Hematopoietic multipotent progenitor cell treated with erythropoietin and hydrocortisone succinate and interleukin-3 and kit ligand, for 6 days (in vitro differentiated cells): Measurements from ENCODE around the gene GPR150.

Experiments used
- DNase-seq: peaks from one replicate; pipeline ENCODE4 v3.0.0-alpha.2; 2015

Gene GPR150

DNA sequence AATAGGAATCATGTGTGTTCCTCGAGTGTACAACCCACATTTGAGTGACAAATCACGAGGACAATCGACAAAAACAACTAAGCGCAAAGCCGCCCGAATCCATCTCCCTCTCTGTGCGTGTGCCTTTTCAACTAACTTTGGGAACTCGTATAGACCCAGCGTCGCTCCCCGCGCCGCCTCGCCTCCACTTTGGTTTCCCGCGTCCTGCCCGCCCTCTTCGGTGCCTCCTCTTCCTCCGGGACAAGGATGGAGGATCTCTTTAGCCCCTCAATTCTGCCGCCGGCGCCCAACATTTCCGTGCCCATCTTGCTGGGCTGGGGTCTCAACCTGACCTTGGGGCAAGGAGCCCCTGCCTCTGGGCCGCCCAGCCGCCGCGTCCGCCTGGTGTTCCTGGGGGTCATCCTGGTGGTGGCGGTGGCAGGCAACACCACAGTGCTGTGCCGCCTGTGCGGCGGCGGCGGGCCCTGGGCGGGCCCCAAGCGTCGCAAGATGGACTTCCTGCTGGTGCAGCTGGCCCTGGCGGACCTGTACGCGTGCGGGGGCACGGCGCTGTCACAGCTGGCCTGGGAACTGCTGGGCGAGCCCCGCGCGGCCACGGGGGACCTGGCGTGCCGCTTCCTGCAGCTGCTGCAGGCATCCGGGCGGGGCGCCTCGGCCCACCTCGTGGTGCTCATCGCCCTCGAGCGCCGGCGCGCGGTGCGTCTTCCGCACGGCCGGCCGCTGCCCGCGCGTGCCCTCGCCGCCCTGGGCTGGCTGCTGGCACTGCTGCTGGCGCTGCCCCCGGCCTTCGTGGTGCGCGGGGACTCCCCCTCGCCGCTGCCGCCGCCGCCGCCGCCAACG is at the start of gene GPR150:
Gene GPR150 (plus strand): TSS at position 58 of the 840 bp plus-strand sequence. CDS start 189 bp downstream, at position 247.
- peak; percentile 74 for DNase-seq

DNA sequence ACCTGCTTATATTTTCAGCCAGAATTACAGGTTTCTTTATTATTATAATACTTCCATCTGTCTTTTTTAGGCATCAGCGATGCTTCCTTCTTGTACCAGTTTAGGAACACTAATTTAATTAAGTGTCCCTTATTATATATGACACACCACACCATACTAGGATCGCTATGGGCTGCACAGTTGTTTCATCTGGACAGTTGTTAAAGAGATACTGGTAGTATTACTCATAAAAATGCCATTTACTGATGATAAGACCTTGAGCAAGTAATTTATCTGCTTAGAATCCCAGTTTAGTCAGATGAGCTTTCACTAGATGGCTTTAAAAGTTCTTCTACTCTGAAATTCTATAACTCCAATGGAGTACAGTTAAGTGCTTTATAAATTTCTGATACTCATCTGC is 47.9 kb upstream of the GPR150 start:
- no peak for DNase-seq

DNA sequence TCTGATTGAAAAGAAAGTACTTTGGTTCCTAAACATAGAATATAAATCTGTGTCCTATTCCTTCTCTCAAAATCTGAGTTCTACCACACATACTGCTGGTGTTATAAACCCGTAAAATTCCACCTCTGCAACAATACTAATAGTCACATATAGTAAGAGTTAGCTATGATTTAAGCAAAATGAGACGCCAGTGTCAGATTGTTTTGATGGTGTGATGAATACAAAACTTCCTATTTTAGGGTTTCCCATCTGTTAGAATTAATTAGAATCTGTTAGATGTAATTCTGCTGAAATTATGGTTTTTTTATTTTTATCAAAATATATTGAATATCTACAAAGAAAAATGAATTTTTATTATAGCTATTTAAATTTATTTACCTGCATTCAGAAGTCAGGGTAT is 38.3 kb upstream of the GPR150 start:
- DNase-seq, result no peak

DNA sequence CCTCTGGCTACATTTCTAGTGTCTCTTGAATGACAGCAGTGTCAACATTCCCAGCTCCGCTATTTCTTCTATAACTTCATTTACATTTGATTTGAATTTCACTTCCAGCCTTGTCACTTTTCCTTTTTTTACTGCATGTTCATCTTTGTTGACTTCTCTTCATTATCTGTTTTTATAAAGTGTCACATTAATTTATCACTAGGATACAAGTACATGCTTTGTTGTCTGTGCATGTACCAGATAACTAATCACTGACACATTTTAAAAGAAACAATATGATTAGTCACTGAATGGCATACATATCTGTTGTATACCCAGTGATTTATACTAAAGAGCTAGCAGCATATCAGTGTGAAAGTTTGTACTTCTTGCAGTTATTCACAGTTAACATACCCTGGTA is 35.9 kb upstream of the GPR150 start:
- DNase-seq, result peak; percentile 47

DNA sequence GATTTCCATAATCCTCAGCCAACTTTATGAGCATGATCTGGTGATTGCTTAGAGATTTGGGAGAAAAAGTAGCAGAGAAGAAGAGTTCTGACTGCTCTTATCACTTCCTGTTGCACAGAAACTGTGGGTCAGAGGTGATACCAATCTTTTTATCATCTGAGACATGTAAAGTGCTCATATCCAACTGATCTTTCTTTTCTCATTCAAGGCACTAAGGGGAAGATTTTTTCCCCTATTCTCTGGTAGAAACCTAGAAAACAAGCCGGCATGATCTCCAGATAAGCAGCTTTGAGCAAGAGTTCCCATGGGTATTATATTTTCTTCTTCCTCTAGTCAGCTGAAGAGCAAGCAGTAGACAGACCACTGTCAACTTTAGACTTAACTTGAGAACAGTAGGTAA is 29.0 kb upstream of the GPR150 start:
- peak; percentile 23 for DNase-seq

DNA sequence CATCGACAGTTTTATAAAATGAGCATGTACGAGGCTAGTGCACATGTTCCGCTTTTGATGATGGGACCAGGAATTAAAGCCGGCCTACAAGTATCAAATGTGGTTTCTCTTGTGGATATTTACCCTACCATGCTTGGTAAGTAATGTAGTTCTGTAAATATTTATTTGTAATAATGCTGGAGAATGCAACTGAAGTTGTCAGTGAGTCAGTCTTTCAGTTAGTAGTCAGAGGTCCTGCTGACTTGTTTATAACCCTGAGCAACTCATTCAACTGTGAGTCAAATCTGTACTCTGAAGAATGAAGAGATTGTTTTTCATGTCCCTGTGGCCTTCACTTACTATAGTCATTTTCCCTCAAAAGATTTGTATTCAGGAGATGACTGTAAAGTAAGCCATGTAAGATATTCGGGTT is 28.4 kb upstream of the GPR150 start:
- DNase-seq, result no peak

DNA sequence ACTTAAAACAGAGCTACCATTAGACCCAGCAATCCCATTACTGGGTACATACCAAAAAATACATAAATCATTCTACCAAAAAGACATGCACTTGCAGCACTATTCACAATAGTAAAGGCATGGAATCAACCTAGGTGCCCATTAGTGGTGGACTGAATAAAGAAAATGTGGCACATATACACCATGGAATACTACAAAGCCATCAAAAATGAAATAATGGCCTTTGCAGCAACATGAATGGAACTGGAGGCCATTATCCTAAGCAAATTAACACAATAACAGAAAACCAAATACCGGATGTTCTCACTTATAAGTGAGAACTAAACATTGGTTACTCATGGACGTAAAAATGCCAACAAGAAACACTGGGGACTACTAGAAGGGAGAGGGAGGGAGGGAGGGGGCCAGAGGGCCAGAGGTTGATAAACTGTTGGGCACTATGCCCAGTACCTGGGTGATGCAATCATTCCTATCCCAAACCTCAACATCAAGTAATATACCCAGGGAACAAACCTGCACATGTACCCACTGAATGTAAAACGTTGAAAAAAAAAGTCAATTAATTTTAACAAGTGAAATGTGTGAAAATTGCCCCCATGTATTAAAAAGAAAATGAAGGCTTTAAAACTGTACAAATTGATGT is 24.5 kb upstream of the GPR150 start:
- peak; percentile 10 for DNase-seq

DNA sequence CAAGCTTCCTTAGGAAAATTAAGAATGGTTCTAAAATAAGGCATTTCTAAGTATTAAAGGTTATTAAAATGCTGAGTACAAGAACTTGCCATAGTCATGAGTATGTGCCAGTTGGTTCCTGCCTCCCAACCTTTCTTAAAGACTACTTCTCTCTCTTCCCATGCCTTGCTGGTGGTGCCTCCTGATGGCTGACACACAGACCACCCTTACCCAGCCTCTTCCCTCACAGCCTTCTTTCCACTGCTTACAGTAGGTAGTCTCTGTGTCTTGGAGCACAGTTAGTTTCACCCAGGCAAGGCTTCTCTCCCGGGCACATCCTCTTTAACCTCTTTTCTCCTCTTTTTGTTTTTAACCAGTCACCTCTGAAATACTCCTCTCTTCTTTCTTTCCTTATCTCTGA is 20.6 kb upstream of the GPR150 start:
- DNase-seq, result no peak

DNA sequence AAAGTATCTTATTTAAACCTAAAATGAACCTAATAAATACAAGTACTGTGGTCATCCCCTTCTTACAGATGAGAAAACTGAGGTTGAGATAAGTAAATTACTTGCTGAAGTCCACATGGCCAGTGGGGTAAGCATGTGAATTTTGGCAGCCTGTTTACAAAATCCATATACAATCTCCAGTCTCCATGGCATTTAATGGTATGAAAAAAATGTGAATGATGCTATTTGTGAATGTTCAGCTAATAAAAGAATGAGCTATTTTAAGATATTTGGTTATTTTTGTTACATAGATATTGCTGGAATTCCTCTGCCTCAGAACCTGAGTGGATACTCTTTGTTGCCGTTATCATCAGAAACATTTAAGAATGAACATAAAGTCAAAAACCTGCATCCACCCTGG is 19.3 kb upstream of the GPR150 start:
- no peak for DNase-seq

DNA sequence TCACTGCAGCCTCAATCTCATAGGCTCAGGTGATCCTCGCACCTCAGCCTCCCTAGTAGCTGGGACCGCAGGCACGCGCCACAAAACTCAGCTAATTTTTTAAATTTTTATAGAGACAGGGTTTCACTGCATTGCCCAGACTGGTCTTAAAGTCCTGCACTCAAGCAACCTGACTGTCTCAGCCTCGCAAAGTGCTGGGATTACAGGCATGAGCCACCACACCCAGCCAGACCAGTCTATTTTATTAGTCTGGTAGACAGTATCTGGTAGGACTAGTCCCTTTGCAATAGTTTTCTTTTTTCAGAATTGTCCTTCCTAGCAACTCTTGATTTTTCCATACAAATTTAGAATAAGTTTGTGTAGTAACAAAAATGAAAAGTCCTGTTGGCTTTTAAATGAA is 14.1 kb upstream of the GPR150 start:
- no peak for DNase-seq

DNA sequence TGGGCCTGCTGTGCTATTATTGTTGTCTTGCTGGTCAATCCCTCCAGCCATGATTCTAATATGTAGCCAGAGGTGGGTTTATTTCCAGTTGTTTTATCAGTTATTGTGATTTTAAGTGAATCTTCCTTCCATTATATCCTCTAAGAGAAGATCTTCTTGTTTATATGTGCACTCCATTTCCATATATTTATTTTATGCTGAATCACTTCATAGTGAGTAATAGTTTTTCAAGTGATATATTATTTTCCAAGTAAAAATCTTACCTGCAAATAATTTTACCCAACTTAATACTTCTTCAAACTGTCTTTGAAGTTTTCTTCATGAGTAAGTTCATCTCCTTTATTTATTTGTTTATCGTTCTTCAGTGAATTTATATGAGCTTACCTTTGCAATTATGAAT is 13.5 kb upstream of the GPR150 start:
- no peak for DNase-seq

DNA sequence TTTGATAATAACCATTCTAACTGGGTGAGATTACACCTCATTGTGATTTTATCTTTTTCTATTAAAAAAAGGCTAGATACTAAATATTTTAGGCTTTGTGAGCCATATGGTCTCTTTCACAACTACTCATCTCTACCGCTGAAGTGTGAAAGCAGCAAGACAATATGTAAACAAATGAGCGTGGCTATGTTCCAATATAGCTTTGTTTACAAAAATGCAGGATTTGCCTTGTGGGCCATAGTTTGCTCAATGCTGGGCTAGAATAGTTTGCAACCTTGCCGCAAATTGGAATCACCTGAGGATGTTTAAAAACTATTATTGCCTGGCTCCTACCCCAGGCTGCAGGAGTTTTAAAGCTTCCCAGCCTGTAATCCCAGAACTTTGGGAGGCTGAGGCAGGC is 10.2 kb upstream of the GPR150 start:
- no peak for DNase-seq

DNA sequence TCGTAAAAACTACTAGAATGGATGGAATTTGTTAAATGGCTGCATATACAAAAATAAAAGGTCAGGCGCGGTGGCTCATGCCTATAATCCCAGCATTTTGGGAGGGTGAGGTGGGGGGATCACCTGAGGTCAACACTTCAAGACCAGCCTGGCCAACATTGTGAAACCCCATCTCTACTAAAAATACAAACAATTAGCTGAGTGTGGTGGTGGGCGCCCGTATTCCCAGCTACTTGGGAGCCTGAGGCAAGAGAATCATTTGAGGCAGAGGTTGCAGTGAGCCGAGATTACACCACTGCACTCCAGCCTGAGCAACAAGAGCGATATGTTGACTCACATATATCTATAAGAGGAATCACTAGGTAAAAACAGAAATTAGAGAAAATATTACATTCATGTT is 9.3 kb upstream of the GPR150 start:
- no peak for DNase-seq

DNA sequence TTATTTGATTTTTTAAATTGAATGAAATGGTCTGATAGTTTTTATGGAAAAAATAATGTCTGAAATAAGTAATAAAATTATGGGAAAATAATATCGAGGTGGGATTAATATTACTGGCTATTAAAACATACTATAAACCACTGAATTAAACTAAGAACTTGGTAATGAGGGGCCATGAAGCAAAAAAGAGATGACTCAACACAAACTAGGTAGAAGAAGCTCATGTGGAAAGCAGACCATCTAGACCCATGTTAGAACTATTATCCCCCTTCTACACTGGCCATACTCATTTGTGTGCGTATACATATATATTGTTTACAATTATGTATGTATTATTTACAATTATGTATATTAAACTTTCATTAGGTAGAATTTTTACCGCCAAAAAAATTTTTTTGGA is 8.5 kb upstream of the GPR150 start:
- DNase-seq, result no peak

DNA sequence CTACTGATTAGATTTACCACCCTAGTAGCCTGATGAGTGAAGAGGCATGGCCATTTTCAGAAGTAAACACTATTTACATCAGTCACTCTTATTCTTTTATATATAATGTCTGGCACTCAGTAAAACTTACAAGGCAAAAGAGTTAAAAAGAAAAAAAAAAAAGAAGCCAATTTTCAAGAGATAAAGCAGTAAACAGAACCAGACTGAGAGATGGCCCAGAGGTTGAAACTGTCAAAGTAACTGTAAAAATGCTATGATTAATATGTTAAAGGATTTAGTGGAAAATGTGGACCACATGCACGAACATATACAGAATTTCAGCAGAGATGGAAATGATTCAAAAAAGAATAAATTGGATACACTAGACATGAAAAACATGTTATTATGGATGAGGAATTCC is 6.4 kb upstream of the GPR150 start:
- DNase-seq, result no peak

DNA sequence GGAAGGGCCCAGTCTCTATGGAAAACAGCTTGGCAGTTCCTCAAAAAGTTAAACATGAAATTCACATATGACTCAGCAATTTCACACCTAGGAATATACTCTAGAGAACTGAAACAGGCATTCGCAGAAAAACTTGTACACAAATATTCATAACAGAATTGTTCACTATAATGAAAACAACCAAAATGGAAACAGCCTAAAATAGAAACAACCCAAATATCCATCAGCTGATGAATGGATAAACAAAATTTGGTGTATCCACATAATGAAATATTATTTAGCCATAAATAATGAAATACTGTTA is 4.8 kb upstream of the GPR150 start:
- no peak for DNase-seq

DNA sequence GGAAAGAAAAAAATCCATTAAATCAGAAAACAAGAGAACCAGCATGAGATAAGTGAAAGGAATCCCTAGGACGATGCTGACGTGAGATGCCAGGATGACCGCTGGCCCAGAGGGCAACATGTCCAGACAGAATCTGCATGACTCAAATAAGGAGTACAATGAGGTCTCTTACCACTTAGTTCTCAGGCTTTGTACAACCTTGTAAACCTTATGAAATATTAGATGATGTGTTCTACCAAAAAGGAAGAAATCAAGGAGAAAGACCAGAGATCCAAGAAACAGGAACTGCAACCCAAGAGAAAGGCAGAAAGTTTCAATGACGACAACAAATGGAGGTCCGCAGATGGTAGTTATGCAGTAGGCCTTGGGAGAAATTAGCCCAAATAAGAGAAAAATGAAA is 2.8 kb upstream of the GPR150 start:
- no peak for DNase-seq

DNA sequence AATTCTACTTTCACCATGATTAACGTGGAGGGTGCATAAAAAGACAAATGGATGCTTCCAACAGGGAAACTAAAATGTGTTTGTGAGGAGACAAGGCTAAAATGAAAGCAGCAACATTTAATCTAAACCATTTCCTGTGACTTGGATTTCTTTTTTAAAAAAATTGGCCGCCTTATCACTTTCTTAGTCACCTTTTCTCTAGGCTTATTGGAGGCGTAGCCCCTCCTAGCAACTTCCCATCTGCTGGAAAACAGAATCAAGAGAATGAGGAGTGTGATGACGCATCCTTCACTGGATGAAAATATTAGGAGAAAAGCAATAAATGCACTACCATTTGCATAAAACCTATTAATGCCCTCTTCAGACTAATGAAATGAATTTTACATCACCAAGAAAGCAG is 791 bp upstream of the GPR150 start:
- DNase-seq, result no peak

DNA sequence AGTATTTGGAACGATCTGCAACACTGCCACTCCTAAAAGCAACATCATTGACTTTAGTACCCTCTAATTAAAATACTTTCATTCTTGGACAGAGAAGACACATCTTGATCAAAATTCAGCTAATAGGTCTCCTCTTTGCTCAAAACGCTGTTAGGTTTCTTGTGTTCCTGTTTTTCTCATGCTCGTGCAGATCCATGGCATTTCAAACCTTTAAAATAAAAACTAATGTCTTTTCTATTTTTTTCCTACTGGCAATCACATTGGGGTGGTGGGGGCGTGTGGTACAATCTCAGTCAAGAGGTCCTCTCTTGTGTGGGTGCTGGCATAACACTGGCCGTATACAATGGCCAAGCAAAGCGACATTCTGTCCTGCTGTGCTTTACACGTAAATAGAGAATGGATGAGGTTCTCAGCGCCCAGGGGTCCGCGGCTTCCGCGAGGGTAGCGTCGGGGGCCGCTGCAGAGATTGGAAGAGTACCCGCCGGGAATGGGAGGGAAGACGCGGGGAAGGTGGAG is 315 bp upstream of the GPR150 start:
- peak; percentile 22 for DNase-seq

DNA sequence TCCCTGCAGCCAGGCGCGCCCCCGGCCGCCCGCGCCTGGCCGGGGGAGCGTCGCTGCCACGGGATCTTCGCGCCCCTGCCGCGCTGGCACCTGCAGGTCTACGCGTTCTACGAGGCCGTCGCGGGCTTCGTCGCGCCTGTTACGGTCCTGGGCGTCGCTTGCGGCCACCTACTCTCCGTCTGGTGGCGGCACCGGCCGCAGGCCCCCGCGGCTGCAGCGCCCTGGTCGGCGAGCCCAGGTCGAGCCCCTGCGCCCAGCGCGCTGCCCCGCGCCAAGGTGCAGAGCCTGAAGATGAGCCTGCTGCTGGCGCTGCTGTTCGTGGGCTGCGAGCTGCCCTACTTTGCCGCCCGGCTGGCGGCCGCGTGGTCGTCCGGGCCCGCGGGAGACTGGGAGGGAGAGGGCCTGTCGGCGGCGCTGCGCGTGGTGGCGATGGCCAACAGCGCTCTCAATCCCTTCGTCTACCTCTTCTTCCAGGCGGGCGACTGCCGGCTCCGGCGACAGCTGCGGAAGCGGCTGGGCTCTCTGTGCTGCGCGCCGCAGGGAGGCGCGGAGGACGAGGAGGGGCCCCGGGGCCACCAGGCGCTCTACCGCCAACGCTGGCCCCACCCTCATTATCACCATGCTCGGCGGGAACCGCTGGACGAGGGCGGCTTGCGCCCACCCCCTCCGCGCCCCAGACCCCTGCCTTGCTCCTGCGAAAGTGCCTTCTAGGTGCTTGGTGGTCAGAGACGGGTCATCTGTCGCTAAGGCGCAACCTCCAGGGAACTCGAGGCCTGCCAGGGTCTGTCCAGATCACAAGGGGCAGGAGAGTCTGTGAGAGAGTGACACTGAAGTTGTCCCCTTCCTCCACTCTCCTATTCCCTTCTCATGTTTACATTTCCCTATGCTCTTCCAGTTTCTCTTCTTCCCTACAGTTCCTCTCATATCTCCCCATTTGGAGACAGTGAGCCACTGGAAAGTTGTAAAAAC is 1.3 kb downstream of the GPR150 start:
- peak; percentile 62 for DNase-seq

DNA sequence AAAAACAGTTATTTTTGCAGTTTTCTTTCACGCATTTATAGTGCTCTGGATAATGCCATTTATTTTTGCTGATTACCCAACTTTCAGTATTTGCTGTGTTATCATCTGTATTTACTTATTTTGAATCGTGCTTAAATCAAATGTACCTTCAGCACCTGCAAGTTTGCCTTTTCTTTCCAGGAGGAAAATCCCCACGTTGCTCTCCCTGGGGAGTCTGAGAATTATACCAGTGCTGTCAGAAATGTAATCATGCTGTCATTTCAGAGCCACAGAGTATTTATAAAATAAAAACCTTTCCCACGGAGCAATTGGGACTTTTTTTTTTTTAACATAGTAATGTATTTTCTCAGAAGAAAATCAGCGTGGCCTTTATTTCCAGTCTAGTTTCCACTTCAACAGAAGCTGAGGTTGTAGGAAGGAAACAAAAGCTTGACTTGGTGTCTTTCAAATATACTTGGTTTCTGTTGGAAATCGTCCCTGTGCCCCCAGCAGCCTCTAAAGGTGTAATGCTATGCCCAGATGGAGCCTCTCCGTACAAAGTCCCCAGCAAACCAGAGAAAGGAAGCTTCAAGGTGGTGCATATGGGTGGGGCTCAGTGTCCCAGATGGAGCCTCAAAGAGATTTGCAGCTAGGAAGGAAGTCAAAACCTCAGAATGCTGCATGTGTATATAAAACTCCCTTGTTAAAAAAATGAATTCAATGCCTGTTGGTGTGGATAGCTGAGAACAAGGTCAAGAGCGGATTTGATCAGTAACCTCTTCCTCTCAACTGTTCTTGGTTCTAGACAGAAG is 2.1 kb downstream of the GPR150 start:
- DNase-seq, result peak; percentile 34

DNA sequence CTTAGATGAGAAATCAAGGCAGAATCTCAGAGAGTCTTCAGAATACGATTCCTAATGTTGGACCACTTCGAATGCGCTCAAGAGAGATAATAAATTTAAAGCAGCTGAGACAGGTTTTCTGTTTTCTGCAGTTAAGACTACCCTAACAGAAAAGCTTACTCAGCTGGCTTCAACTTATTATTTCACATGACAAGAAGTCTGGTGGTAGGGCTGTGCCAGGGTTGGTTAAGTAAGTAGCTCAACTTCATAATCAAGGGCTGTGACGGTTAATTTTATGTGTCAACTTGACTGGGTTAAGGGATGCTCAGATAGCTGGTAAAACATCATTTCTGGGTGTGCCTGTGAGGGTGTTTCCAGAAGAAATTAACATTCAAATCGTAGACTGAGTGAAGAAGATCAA is 3.8 kb downstream of the GPR150 start:
- DNase-seq, result no peak

DNA sequence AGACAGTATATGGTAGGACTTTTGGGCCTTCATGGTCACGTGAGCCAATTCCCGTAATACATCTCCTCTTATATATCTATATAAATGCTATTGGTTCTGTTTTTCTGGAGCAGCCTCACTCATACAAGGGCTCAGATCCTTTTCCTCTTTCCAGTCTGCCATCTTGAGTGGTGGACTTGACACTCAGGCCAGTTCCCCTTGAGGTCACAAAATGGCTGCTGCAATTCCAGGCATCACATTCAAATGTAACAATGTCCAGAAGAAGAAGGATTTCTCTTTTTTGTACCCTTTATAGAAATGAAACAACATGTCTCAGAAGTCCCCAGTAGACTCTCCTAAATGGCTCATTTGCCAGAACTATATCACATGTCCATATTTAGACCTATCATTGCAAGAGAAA is 4.5 kb downstream of the GPR150 start:
- DNase-seq, result no peak
